Germinal center (tissue), 1 donor: Measurements from ENCODE around the gene ZNF593OS.

Source experiments
- DNase-seq: peaks from one replicate; pipeline ENCODE4 v3.0.0; 2012; ENCODE audit warnings: mixed read lengths, low spot score

Gene ZNF593OS

GRCh38 chr1:26184086-26184485, 12.5 kb upstream of the ZNF593OS start:
- no peak for DNase-seq

- DNase-seq = no peak
Observed at GRCh38 chr1:26182383-26182696, 10.7 kb upstream of the ZNF593OS start.

GRCh38 chr1:26181586-26182382, 10.2 kb upstream of the ZNF593OS start:
- DNase-seq = no peak

- DNase-seq = no peak
Observed at GRCh38 chr1:26180010-26180506, 8.4 kb upstream of the ZNF593OS start.

- DNase-seq = no peak
Observed at GRCh38 chr1:26177182-26177684, 5.6 kb upstream of the ZNF593OS start, which contains the start of gene CNKSR1. Gene CNKSR1 (plus strand): TSS chr1:26177491. CDS start chr1:26177548, 57 bp downstream.

- no peak for DNase-seq
Observed at GRCh38 chr1:26175346-26175745, 3.7 kb upstream of the ZNF593OS start.

GRCh38 chr1:26170472-26170821, 1.2 kb downstream of the ZNF593OS start:
- DNase-seq = no peak

- DNase-seq = peak; percentile 97
Observed at GRCh38 chr1:26169669-26170471, 1.8 kb downstream of the ZNF593OS start, which contains the start of gene ZNF593. Gene ZNF593 (plus strand): TSS chr1:26169908. CDS start chr1:26169984, 76 bp downstream.

- DNase-seq = no peak
Observed at GRCh38 chr1:26169198-26169554, 2.5 kb downstream of the ZNF593OS start.

- DNase-seq = no peak
Observed at GRCh38 chr1:26168410-26169197, 3.0 kb downstream of the ZNF593OS start, which contains the start of gene C1orf232. Gene C1orf232 (minus strand): TSS chr1:26168963. CDS start chr1:26168499, 464 bp downstream.

GRCh38 chr1:26166719-26167281, 4.8 kb downstream of the ZNF593OS start:
- DNase-seq = no peak

- no peak for DNase-seq
Observed at GRCh38 chr1:26164861-26165842, 6.5 kb downstream of the ZNF593OS start.

GRCh38 chr1:26164036-26164860, 7.4 kb downstream of the ZNF593OS start:
- DNase-seq = peak; percentile 62

- no peak for DNase-seq
Observed at GRCh38 chr1:26163684-26164035, 8.0 kb downstream of the ZNF593OS start.

GRCh38 chr1:26162220-26162709, 9.4 kb downstream of the ZNF593OS start:
- DNase-seq = no peak

- peak; percentile 50 for DNase-seq
Observed at GRCh38 chr1:26161415-26162219, 10.0 kb downstream of the ZNF593OS start.

GRCh38 chr1:26160527-26161414, 10.9 kb downstream of the ZNF593OS start:
- DNase-seq = no peak

- DNase-seq = no peak
Observed at GRCh38 chr1:26159743-26160039, 11.9 kb downstream of the ZNF593OS start.
